Measurements from ENCODE around the gene LLGL2. TPM values are rescaled to one million over a fixed set of nuclear protein-coding genes. Genes with fewer than 3 reads are reported as not detected.
A peak's percentile ranks its signal among the peaks of the same experiment; 100 is the strongest.

The LLGL2 gene
- total and polyA plus RNA-seq, 2 donors (not counting 1 experiment from before 2014, with no cell fraction given) = 0.03 to 0.33 TPM

- DNase-seq (ENCODE audit: low read depth in 2 of 2) = peak; percentile 7 to 23
- Histone ChIP-seq H3K4me3 (replicated peaks in 1 of 4; ENCODE audit: control extremely low read depth in 1 of 4, insufficient read depth in 1 of 4, low read depth in 3 of 4, low read length in 4 of 4) (no peak overlapping the region), H4K20me1 (ENCODE audit: control insufficient read depth, extremely low read depth, insufficient read depth, low read length) (no peaks in the 10 kb centered on the region), H3K4me1 (ENCODE audit: control insufficient read depth, extremely low read depth, insufficient read depth, low read length) (no peaks in the 10 kb centered on the region), H3K9me3 (ENCODE audit: control insufficient read depth, insufficient read depth, low read depth, low read length) (no peaks in the 10 kb centered on the region), H3K79me2 (ENCODE audit: control insufficient read depth, insufficient read depth, low read length) (no peaks in the 10 kb centered on the region), H3K36me3 (ENCODE audit: control insufficient read depth, insufficient read depth, low read length) (no peaks in the 10 kb centered on the region), H3K27me3 (ENCODE audit: control insufficient read depth, insufficient read depth, low read length) (no peaks in the 10 kb centered on the region), H3K4me2 (ENCODE audit: extremely low read depth, insufficient read depth, low read length) (no peak overlapping the region), H3K9ac (ENCODE audit: insufficient read depth, low read length) (no peak overlapping the region), H3K27ac (ENCODE audit: insufficient read depth, low read length) (no peak overlapping the region), H2AFZ (ENCODE audit: low read length) (no peak overlapping the region)
- TF ChIP-seq CTCF (conservative IDR thresholded peaks at IDR 0.05 in 1 of 2, IDR thresholded peaks at IDR 0.05 in 1 of 2; ENCODE audit: low read depth in 1 of 2, low read length in 2 of 2) (peak; percentile 48 to 78), EZH2 (IDR thresholded peaks at IDR 0.05; ENCODE audit: low read length, missing control alignments) (no peak)
Observed at GRCh38 chr17:75601057-75601987, 75.8 kb downstream of the LLGL2 start.

GRCh38 chr17:75602644-75603043, 77.1 kb downstream of the LLGL2 start:
- no peaks in the 10 kb centered on the region for H3K4me1 ChIP-seq (ENCODE audit: control insufficient read depth, extremely low read depth, insufficient read depth, low read length)
- H3K4me3 ChIP-seq (replicated peaks in 1 of 4; ENCODE audit: control extremely low read depth in 1 of 4, insufficient read depth in 1 of 4, low read depth in 3 of 4, low read length in 4 of 4) = no peak overlapping the region
- H3K27me3 ChIP-seq (ENCODE audit: control insufficient read depth, insufficient read depth, low read length) = no peaks in the 10 kb centered on the region
- H4K20me1 ChIP-seq (ENCODE audit: control insufficient read depth, extremely low read depth, insufficient read depth, low read length) = no peaks in the 10 kb centered on the region
- no peak overlapping the region for H3K9ac ChIP-seq (ENCODE audit: insufficient read depth, low read length)
- H3K79me2 ChIP-seq (ENCODE audit: control insufficient read depth, insufficient read depth, low read length) = no peaks in the 10 kb centered on the region
- no peaks in the 10 kb centered on the region for H3K36me3 ChIP-seq (ENCODE audit: control insufficient read depth, insufficient read depth, low read length)
- H3K4me2 ChIP-seq (ENCODE audit: extremely low read depth, insufficient read depth, low read length) = no peak overlapping the region
- H3K9me3 ChIP-seq (ENCODE audit: control insufficient read depth, insufficient read depth, low read depth, low read length) = no peaks in the 10 kb centered on the region
- no peak overlapping the region for H3K27ac ChIP-seq (ENCODE audit: insufficient read depth, low read length)
- no peak overlapping the region for H2AFZ ChIP-seq (ENCODE audit: low read length)
- no peak for DNase-seq (ENCODE audit: low read depth in 2 of 2)
- TF ChIP-seq EZH2 (IDR thresholded peaks at IDR 0.05; ENCODE audit: low read length, missing control alignments) (no peak), CTCF (conservative IDR thresholded peaks at IDR 0.05 in 1 of 2, IDR thresholded peaks at IDR 0.05 in 1 of 2; ENCODE audit: low read depth in 1 of 2, low read length in 2 of 2) (no peak)

- Histone ChIP-seq H3K9me3 (ENCODE audit: control insufficient read depth, insufficient read depth, low read depth, low read length) (no peaks in the 10 kb centered on the region), H3K9ac (ENCODE audit: insufficient read depth, low read length) (no peak overlapping the region), H3K4me1 (ENCODE audit: control insufficient read depth, extremely low read depth, insufficient read depth, low read length) (no peaks in the 10 kb centered on the region), H3K27me3 (ENCODE audit: control insufficient read depth, insufficient read depth, low read length) (no peaks in the 10 kb centered on the region), H3K79me2 (ENCODE audit: control insufficient read depth, insufficient read depth, low read length) (no peaks in the 10 kb centered on the region), H4K20me1 (ENCODE audit: control insufficient read depth, extremely low read depth, insufficient read depth, low read length) (no peaks in the 10 kb centered on the region), H2AFZ (ENCODE audit: low read length) (no peak overlapping the region), H3K4me3 (replicated peaks in 1 of 4; ENCODE audit: control extremely low read depth in 1 of 4, insufficient read depth in 1 of 4, low read depth in 3 of 4, low read length in 4 of 4) (no peak overlapping the region), H3K27ac (ENCODE audit: insufficient read depth, low read length) (no peak overlapping the region), H3K4me2 (ENCODE audit: extremely low read depth, insufficient read depth, low read length) (no peak overlapping the region), H3K36me3 (ENCODE audit: control insufficient read depth, insufficient read depth, low read length) (no peaks in the 10 kb centered on the region)
- DNase-seq (ENCODE audit: low read depth in 2 of 2) = no peak
- no peak for TF ChIP-seq CTCF (conservative IDR thresholded peaks at IDR 0.05 in 1 of 2, IDR thresholded peaks at IDR 0.05 in 1 of 2; ENCODE audit: low read depth in 1 of 2, low read length in 2 of 2)
- no peak for TF ChIP-seq EZH2 (IDR thresholded peaks at IDR 0.05; ENCODE audit: low read length, missing control alignments)
Observed at GRCh38 chr17:75603123-75603522, 77.6 kb downstream of the LLGL2 start.
